Breast epithelium (tissue), 4 donors: ENCODE data around the gene PPFIA3. TPM values are rescaled to one million over a fixed set of nuclear protein-coding genes. Genes with fewer than 3 reads are reported as not detected.
A peak's percentile ranks its signal among the peaks of the same experiment; 100 is the strongest.

Source experiments
- DNase-seq, 2 donors: peaks; one replicate each; pipeline ENCODE4 v3.0.0-alpha.2; 2019; ENCODE audit warnings: low spot score in 2 of 2
- H3K27ac ChIP-seq, 2 donors: fragments of 200-600 bp; sonication (generic) in 1 of 2; one replicate each; pipeline ENCODE4 v1.5.1; 2016 to 2019; ENCODE audit warnings: mild to moderate bottlenecking in 1 of 2
- H3K27me3 ChIP-seq, 2 donors: fragments of 200-600 bp; sonication (generic) in 1 of 2; one replicate each; pipeline versions ENCODE4 v1.5.1 to v1.6.0; 2017 to 2019; ENCODE audit warnings: control low read depth in 1 of 2, mild to moderate bottlenecking in 1 of 2
- H3K36me3 ChIP-seq: fragments of 200-600 bp; one replicate; pipeline ENCODE4 v1.5.1; 2019
- H3K4me1 ChIP-seq, 2 donors: fragments of 200-600 bp; sonication (generic); one replicate each; pipeline ENCODE4 v1.5.1; 2016 to 2019; ENCODE audit warnings: control low read depth in 1 of 2
- H3K4me3 ChIP-seq, 3 donors: fragments of 200-600 bp; sonication (generic); 1 replicate in 2 of 3; 2 replicates in 1 of 3; pipeline ENCODE4 v1.5.1; 2016 to 2019; ENCODE audit warnings: mild to moderate bottlenecking in 3 of 3, moderate library complexity in 2 of 3
- H3K9me3 ChIP-seq, 2 donors: fragments of 200-600 bp; sonication (generic) in 1 of 2; one replicate each; pipeline ENCODE4 v1.5.1; 2016 to 2019; ENCODE audit warnings: control low read depth in 1 of 2
- POLR2A ChIP-seq: fragments of 450-650 bp; IDR thresholded peaks from one replicate; pipeline ENCODE4 v1.6.1; 2016; ENCODE audit warnings: antibody characterized with exemption, mild to moderate bottlenecking, moderate library complexity
- POLR2AphosphoS5 ChIP-seq, 3 donors: sonication (generic); formaldehyde crosslinking; IDR thresholded peaks; one replicate each; pipeline ENCODE4 v1.6.1; 2017; ENCODE audit warnings: antibody characterized with exemption in 3 of 3
- intact Hi-C: fragments of 100-400 bp; cut with DNase I; formaldehyde crosslinking; loops from one replicate; pipeline ENCODE4 v1.15.1; 2023; ENCODE audit warnings: low total_unique reads
- total RNA-seq, 3 donors: library from RNA; depleted of rRNA; stranded (reverse); fragments of >200 nt; gene quantifications; one replicate each; pipeline ENCODE4 v1.1.0, GENCODE V29; 2016
- TF ChIP-seq, protein P1 (sequence below), 3 donors: fragments of 450-650 bp; IDR thresholded peaks; one replicate each; pipeline ENCODE4 v1.5.1; 2016 to 2017; ENCODE audit warnings: antibody characterized with exemption in 3 of 3, mild to moderate bottlenecking in 3 of 3, moderate library complexity in 3 of 3

The PPFIA3 gene
- total RNA-seq, 3 donors from 2014 or later: 3.4 to 6.2 (median 3.4) TPM

DNA sequence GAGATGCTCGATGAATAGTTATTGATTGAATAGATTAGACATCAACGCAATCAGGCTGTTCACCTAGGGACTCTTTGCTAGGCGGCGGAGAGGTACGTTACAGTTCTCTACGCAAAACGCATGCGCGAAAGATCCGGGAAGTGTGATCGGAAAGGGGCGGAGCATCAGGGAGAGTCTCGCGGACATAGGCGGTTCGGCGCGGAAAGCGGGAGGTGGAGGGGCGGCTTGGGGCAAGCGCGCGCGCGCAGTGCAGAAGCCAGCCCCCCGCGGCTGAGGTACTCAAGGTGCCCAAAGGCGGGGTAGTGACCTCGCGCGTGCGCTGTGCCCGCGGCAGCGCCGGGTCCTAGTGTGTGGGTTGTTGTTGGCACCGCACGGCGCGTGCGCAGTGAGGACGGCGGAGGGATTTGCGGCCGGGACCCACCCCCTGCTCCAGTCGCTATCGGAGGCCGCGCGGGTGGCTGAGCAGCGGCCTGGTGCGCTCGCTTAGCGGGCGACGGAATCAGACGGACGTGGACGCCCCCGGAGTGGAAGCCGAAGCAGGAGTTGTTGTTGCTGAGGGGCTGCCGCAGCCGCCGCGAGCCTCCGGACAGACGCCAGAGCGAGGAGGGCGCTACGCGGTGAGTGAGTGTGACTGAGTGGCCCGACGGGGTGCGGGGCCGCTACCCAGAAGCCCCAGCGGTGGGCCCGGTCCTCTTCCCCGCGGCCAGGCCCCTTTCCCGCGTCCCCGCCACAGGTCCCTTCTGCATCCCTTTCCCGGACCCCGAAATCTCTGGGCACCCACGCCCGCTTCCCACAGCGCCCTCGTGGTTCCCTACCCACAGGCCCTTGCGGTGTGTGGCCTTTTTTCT is 34.1 kb upstream of the PPFIA3 start, which contains the start of gene SNRNP70:
SNRNP70 (plus strand) TSS at position 432 of the 848 bp plus-strand sequence. CDS start 964 bp downstream, outside the sequence.
- Histone ChIP-seq H3K4me3 (peak within 1 kb of the TSS; percentile 86 to 94 (median 88)), H3K9me3 (no peaks in the 10 kb centered on the region), H3K4me1 (peaks cover 7 to 9% of the 10 kb centered on the region in 2 donors), H3K27ac (peak within 1 kb of the TSS; percentile 89 to 93), H3K36me3 (no peaks in the 10 kb centered on the region), H3K27me3 (no peaks in the 10 kb centered on the region)
- peak; percentile 83 to 92 (median 85) for TF ChIP-seq POLR2AphosphoS5 (IDR thresholded peaks at IDR 0.05)
- TF ChIP-seq, protein P1, sequence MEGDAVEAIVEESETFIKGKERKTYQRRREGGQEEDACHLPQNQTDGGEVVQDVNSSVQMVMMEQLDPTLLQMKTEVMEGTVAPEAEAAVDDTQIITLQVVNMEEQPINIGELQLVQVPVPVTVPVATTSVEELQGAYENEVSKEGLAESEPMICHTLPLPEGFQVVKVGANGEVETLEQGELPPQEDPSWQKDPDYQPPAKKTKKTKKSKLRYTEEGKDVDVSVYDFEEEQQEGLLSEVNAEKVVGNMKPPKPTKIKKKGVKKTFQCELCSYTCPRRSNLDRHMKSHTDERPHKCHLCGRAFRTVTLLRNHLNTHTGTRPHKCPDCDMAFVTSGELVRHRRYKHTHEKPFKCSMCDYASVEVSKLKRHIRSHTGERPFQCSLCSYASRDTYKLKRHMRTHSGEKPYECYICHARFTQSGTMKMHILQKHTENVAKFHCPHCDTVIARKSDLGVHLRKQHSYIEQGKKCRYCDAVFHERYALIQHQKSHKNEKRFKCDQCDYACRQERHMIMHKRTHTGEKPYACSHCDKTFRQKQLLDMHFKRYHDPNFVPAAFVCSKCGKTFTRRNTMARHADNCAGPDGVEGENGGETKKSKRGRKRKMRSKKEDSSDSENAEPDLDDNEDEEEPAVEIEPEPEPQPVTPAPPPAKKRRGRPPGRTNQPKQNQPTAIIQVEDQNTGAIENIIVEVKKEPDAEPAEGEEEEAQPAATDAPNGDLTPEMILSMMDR (IDR thresholded peaks at IDR 0.05): peak in 1 of 3 donors; percentile 15
- peak; percentile 96 for TF ChIP-seq POLR2A
- intact Hi-C loops: no loop called here
- peak; percentile 98 to 99 for DNase-seq

DNA sequence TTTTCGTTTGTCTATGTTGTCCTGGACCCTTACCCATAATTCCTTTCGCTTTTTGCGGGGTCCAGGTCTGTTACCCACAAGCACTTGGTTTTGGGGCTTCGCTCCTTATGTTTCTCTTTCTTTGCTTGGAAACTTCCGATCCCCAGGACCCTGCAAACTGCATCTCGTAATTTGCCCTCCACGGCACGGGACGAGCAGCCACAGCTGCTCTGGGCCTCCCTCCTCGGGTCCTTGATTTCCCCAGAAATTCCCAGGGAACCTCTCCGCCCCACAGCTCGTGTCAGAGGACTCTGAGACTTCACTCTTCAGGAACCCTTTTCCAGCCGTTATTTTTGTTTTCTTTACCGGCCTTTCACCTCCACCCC is 33.5 kb upstream of the PPFIA3 start:
- Histone ChIP-seq H3K4me3 (peak overlapping the region; percentile 86 to 94 (median 88)), H3K27me3 (no peaks in the 10 kb centered on the region), H3K4me1 (peaks cover 7 to 9% of the 10 kb centered on the region in 2 donors), H3K9me3 (no peaks in the 10 kb centered on the region), H3K27ac (peak overlapping the region; percentile 89 to 93), H3K36me3 (no peaks in the 10 kb centered on the region)
- TF ChIP-seq POLR2A (no peak), POLR2AphosphoS5 (IDR thresholded peaks at IDR 0.05) (no peak)
- TF ChIP-seq, protein P1 (IDR thresholded peaks at IDR 0.05): no peak
- intact Hi-C loops: no loop called here
- no peak for DNase-seq

DNA sequence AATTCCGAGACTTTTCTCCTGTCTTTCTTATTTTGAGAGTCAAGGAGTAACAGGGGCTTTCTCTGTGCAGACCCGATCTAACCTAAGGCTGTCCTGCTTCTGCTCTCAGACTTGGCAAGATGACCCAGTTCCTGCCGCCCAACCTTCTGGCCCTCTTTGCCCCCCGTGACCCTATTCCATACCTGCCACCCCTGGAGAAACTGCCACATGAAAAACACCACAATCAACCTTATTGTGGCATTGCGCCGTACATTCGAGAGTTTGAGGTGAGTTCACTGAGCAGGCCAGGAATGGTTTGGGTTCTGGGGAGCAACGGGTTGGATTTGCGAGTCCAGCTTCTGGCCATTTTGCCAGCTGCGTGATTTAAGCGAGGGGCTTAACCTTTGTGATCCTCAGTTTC is 33.0 kb upstream of the PPFIA3 start:
- Histone ChIP-seq H3K4me1 (peaks cover 7 to 9% of the 10 kb centered on the region in 2 donors), H3K9me3 (no peaks in the 10 kb centered on the region), H3K4me3 (peak overlapping the region; percentile 86 to 94 (median 88)), H3K27ac (peak overlapping the region in 1 of 2 donors; percentile 89), H3K27me3 (no peaks in the 10 kb centered on the region), H3K36me3 (no peaks in the 10 kb centered on the region)
- TF ChIP-seq POLR2A: no peak
- no peak for TF ChIP-seq POLR2AphosphoS5 (IDR thresholded peaks at IDR 0.05)
- TF ChIP-seq, protein P1 (IDR thresholded peaks at IDR 0.05): no peak
- intact Hi-C loops: no loop called here
- DNase-seq: no peak

DNA sequence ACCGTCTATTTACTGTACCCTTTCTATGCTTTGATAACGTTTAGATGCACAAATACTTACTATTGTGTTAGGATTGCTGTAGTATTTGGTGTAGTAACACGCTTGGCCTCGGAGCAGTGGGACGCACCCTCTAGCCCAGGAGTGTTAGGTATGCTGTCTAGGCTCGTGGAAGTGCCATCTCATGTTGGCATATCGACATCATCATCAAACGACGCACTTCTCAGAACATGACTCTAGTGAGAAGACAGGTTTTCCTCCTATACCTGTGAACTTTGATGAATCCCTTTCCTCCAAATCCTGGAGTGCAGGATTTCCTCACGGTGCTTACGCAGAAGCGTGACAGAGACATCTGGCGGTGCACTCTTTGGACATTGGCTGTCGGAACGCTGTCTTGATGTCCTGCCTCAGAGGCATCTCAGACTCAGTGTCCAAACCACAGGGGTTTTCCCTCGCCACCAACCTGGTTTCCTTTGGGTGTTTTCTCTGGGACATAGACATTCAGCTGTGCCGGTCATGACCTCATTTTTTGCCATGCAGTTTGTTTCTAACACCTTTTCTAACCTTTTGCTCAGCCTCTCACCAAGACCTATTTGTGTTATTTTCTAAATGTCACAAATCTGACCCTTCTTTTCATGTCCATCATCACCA is 27.8 kb upstream of the PPFIA3 start:
- Histone ChIP-seq H3K4me1 (peaks cover 5 to 7% of the 10 kb centered on the region in 2 donors), H3K9me3 (no peaks in the 10 kb centered on the region), H3K27ac (no peak overlapping the region), H3K4me3 (no peak overlapping the region), H3K36me3 (no peaks in the 10 kb centered on the region), H3K27me3 (no peaks in the 10 kb centered on the region)
- no peak for TF ChIP-seq POLR2A
- no peak for TF ChIP-seq POLR2AphosphoS5 (IDR thresholded peaks at IDR 0.05)
- TF ChIP-seq, protein P1 (IDR thresholded peaks at IDR 0.05): no peak
- intact Hi-C loops: no loop called here
- DNase-seq: no peak

DNA sequence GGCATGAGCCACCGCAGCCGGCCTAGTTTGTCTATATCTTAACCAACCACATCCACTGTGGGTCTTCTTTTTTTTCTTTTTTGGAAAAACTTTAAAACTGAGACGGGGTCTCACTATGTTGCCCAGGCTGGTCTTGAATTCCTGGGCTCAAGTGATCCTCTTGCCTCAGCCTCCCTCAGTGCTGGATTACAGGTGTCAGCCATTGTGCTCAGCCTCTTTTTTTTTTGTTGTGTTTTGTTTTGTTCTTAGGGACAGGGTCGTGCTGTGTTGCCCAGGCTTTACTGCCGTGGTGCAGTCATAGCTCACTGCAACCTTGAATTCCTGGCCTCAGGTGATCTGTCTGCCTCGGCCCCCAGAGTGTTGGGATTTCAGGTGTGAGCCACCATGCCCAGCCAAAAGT is 26.7 kb upstream of the PPFIA3 start:
- no peaks in the 10 kb centered on the region for H3K27me3 ChIP-seq
- intact Hi-C loops: no loop called here
- no peaks in the 10 kb centered on the region for H3K36me3 ChIP-seq
- peaks cover under 1 to 2% of the 10 kb centered on the region in 2 donors for H3K4me1 ChIP-seq
- DNase-seq: no peak
- H3K9me3 ChIP-seq: no peaks in the 10 kb centered on the region
- no peak overlapping the region for H3K27ac ChIP-seq
- H3K4me3 ChIP-seq: no peak overlapping the region
- TF ChIP-seq POLR2A (no peak), POLR2AphosphoS5 (IDR thresholded peaks at IDR 0.05) (no peak)
- TF ChIP-seq, protein P1 (IDR thresholded peaks at IDR 0.05): no peak
